OCI-LY3 (cell line): ENCODE measurements around the gene ARHGEF2.
"Not testable (repeated sequence)": the region's sequence is repeated elsewhere in the genome, so short reads cannot be mapped to it uniquely, and the experiment has no call there.

Experiments
- H2AFZ ChIP-seq: fragments of 200-600, 300-600 bp; shearing (Covaris generic); 2 replicates; pipeline ENCODE4 v1.6.0; 2014; ENCODE audit warnings: antibody characterized with exemption, low read depth, low read length
- H3K27ac ChIP-seq: fragments of 200-600, 300-600 bp; sonication (generic); 2 replicates; pipeline ENCODE4 v1.5.1; 2014; ENCODE audit warnings: mild to moderate bottlenecking, low read length, moderate library complexity, mixed read lengths
- H3K27me3 ChIP-seq: fragments of 200-600, 300-600 bp; sonication (generic); 2 replicates; pipeline ENCODE4 v1.6.1; 2014; ENCODE audit warnings: low read depth, low read length, mixed read lengths
- H3K36me3 ChIP-seq: fragments of 200-600, 300-600 bp; sonication (generic); replicated peaks from 2 replicates; pipeline ENCODE3; 2014; ENCODE audit warnings: low read depth, low read length, mixed read lengths
- H3K4me1 ChIP-seq: fragments of 300-600, 200-600 bp; sonication (generic); 2 replicates; pipeline ENCODE4 v1.6.1; 2014; ENCODE audit warnings: low read length, mixed read lengths
- H3K4me2 ChIP-seq: fragments of 200-600, 300-600 bp; sonication (generic); 2 replicates; pipeline ENCODE4 v1.6.1; 2014; ENCODE audit warnings: low read length, mixed read lengths
- H3K4me3 ChIP-seq: fragments of 300-600, 200-600 bp; sonication (generic); 2 replicates; pipeline ENCODE4 v1.5.1; 2014; ENCODE audit warnings: antibody characterized with exemption, mild to moderate bottlenecking, low read length, moderate library complexity
- H3K79me2 ChIP-seq: fragments of 300-600, 200-600 bp; shearing (Covaris generic); 2 replicates; pipeline ENCODE4 v1.6.1; 2014; ENCODE audit warnings: mild to moderate bottlenecking, low read length, mixed read lengths
- H3K9ac ChIP-seq: fragments of 300-600, 200-600 bp; shearing (Covaris generic); 2 replicates; pipeline ENCODE4 v1.6.0; 2014; ENCODE audit warnings: mild to moderate bottlenecking, low read length, moderate library complexity
- H3K9me3 ChIP-seq: fragments of 200-600, 300-600 bp; shearing (Covaris generic); 2 replicates; pipeline ENCODE4 v1.6.1; 2014; ENCODE audit warnings: low read length, mixed read lengths; ENCODE audit not compliant: insufficient read depth
- H4K20me1 ChIP-seq: fragments of 200-600, 300-600 bp; sonication (generic); 2 replicates; pipeline ENCODE4 v1.6.1; 2016; ENCODE audit warnings: low read length, mixed read lengths; ENCODE audit not compliant: insufficient read depth
- CTCF ChIP-seq: fragments of 200-600, 300-600 bp; sonication (generic); IDR thresholded peaks from 2 replicates; pipeline ENCODE4 v1.5.1; 2014; ENCODE audit warnings: antibody characterized with exemption, low read length, low read depth
- EZH2phosphoT487 ChIP-seq: fragments of 200-600 bp; shearing (Covaris generic); IDR thresholded peaks from 2 replicates; pipeline ENCODE4 v1.6.1; 2018; ENCODE audit warnings: antibody characterized with exemption, mixed run types, low read depth

The ARHGEF2 gene

GRCh38 chr1:155990005-155990739, 11.8 kb upstream of the ARHGEF2 start:
- TF ChIP-seq EZH2phosphoT487 (no peak), CTCF (no peak)
- Histone ChIP-seq H4K20me1 (no peaks in the 10 kb centered on the region), H3K4me3 (peak overlapping the region; percentile 37), H3K27me3 (no peaks in the 10 kb centered on the region), H3K4me1 (peaks cover 23% of the 10 kb centered on the region), H3K4me2 (peak overlapping the region; percentile 62), H3K79me2 (no peaks in the 10 kb centered on the region), H3K27ac (peak overlapping the region; percentile 64), H3K36me3 (no peaks in the 10 kb centered on the region), H2AFZ (peak overlapping the region; percentile 30; the same call in 1 of the 2 replicates), H3K9ac (peak overlapping the region; percentile 50; the same call in 1 of the 2 replicates), H3K9me3 (no peaks in the 10 kb centered on the region)

GRCh38 chr1:155989242-155990004, 11.1 kb upstream of the ARHGEF2 start:
- Histone ChIP-seq H3K4me1 (peaks cover 23% of the 10 kb centered on the region), H3K27ac (peak overlapping the region; percentile 64), H4K20me1 (no peaks in the 10 kb centered on the region), H3K4me2 (peak overlapping the region; percentile 62), H3K27me3 (no peaks in the 10 kb centered on the region), H3K9ac (peak overlapping the region; percentile 50; the same call in 1 of the 2 replicates), H3K4me3 (peak overlapping the region; percentile 54), H2AFZ (peak overlapping the region; percentile 61; the same call in 1 of the 2 replicates), H3K79me2 (no peaks in the 10 kb centered on the region), H3K9me3 (no peaks in the 10 kb centered on the region), H3K36me3 (no peaks in the 10 kb centered on the region)
- peak; percentile 97 for TF ChIP-seq CTCF
- no peak for TF ChIP-seq EZH2phosphoT487

- not testable (repeated sequence) for H3K9ac ChIP-seq, H3K4me3 ChIP-seq, H3K4me2 ChIP-seq, H3K27me3 ChIP-seq, H3K27ac ChIP-seq, H2AFZ ChIP-seq, H4K20me1 ChIP-seq, H3K9me3 ChIP-seq
- peaks cover 19% of the 10 kb centered on the region for H3K79me2 ChIP-seq
- peaks cover 11% of the 10 kb centered on the region for H3K36me3 ChIP-seq
- H3K4me1 ChIP-seq, result peaks cover 47% of the 10 kb centered on the region
Measured at GRCh38 chr1:155984903-155985645, 6.7 kb upstream of the ARHGEF2 start.

GRCh38 chr1:155984341-155984740, 6.0 kb upstream of the ARHGEF2 start:
- Histone ChIP-seq H3K4me3 (no peak overlapping the region), H2AFZ (no peak overlapping the region), H4K20me1 (no peaks in the 10 kb centered on the region), H3K79me2 (peaks cover 26% of the 10 kb centered on the region), H3K4me1 (peaks cover 48% of the 10 kb centered on the region), H3K27me3 (no peaks in the 10 kb centered on the region), H3K9me3 (no peaks in the 10 kb centered on the region), H3K9ac (no peak overlapping the region), H3K4me2 (no peak overlapping the region), H3K36me3 (peaks cover 11% of the 10 kb centered on the region), H3K27ac (no peak overlapping the region)
- TF ChIP-seq EZH2phosphoT487 (no peak), CTCF (no peak)
